H1 (cell line): Measurements from ENCODE around the gene PIEZO1. TPM values are rescaled to one million over a fixed set of nuclear protein-coding genes. Genes with fewer than 3 reads are reported as not detected.

Experiments
- CREB1 ChIP-seq: IDR thresholded peaks from 2 replicates; pipeline ENCODE4 v1.6.1; 2012; ENCODE audit warnings: inconsistent platforms
- HDAC2 ChIP-seq, 2 experiments: fragments of 300-600 bp in 1 of 2; sonication (generic) in 1 of 2; IDR thresholded peaks; 2 replicates each; pipeline ENCODE4 v1.6.1; 2011 to 2012; ENCODE audit warnings: low read depth in 2 of 2, low read length in 2 of 2, mild to moderate bottlenecking in 2 of 2, moderate library complexity in 2 of 2, borderline replicate concordance in 1 of 2, inconsistent platforms in 1 of 2
- JUND ChIP-seq: IDR thresholded peaks from 2 replicates; pipeline ENCODE4 v1.6.1; 2011; ENCODE audit warnings: mild to moderate bottlenecking, improper control_type of control experiment, low read length
- RAD21 ChIP-seq, 2 experiments: IDR thresholded peaks in 1 of 2; conservative IDR thresholded peaks in 1 of 2; 2 replicates each; pipeline ENCODE4 v1.6.1; 2011; ENCODE audit warnings: low read depth in 2 of 2, low read length in 2 of 2, improper control_type of control experiment in 1 of 2, inconsistent platforms in 1 of 2, mild to moderate bottlenecking in 1 of 2, moderate library complexity in 1 of 2
- RFX5 ChIP-seq: IDR thresholded peaks from 2 replicates; pipeline ENCODE4 v1.6.1; 2011; ENCODE audit warnings: low read depth, low read length, improper control_type of control experiment, borderline replicate concordance
- SAP30 ChIP-seq: fragments of 300-600 bp; sonication (generic); IDR thresholded peaks from 2 replicates; pipeline ENCODE4 v1.7.1; 2012; ENCODE audit warnings: low read length, moderate library complexity, mild to moderate bottlenecking, inconsistent platforms; ENCODE audit not compliant: insufficient read depth, insufficient replicate concordance
- TAF7 ChIP-seq: optimal IDR thresholded peaks from 2 replicates; pipeline ENCODE3; 2011; ENCODE audit warnings: low read depth, mild to moderate bottlenecking, inconsistent platforms, low read length, moderate library complexity, borderline replicate concordance
- YY1 ChIP-seq: IDR thresholded peaks from 2 replicates; pipeline ENCODE4 v1.6.1; 2011; ENCODE audit warnings: low read depth, mild to moderate bottlenecking, low read length
- polyA plus RNA-seq, 7 experiments: library from polyadenylated mRNA; depleted of rRNA in 3 of 7; stranded (reverse) in 5 of 7; unstranded in 2 of 7; fragments of >200 nt in 5 of 7; fragments of 200-250 nt in 2 of 7; gene quantifications; 1 replicate in 5 of 7; 2 replicates in 1 of 7; 4 replicates in 1 of 7; pipeline versions ENCODE4 v1.2.1 to v1.2.3, GENCODE V29; 2011 to 2013; ENCODE audit warnings: missing spikeins in 2 of 7, mixed read lengths in 2 of 7
- total RNA-seq: library from RNA; stranded (reverse); fragmentation: NEBNext Ultra II Directional; extraction: Animal tissue kit (Norgen Biotek cat#: 25700); gene quantifications from 2 replicates; pipeline ENCODE4 v1.2.1, GENCODE V29; 2021
- TF ChIP-seq, protein P1 (sequence below): fragments of 300-600 bp; sonication (generic); IDR thresholded peaks from 2 replicates; pipeline ENCODE4 v1.7.1; 2012; ENCODE audit warnings: low read length, moderate library complexity, mild to moderate bottlenecking, inconsistent platforms; ENCODE audit not compliant: insufficient replicate concordance

The PIEZO1 gene
- total and polyA plus RNA-seq, 2 of the 8 experiments (the other 6 are each of a cell fraction or from before 2014, with no cell fraction given) = 42.3 to 67.5 TPM

DNA sequence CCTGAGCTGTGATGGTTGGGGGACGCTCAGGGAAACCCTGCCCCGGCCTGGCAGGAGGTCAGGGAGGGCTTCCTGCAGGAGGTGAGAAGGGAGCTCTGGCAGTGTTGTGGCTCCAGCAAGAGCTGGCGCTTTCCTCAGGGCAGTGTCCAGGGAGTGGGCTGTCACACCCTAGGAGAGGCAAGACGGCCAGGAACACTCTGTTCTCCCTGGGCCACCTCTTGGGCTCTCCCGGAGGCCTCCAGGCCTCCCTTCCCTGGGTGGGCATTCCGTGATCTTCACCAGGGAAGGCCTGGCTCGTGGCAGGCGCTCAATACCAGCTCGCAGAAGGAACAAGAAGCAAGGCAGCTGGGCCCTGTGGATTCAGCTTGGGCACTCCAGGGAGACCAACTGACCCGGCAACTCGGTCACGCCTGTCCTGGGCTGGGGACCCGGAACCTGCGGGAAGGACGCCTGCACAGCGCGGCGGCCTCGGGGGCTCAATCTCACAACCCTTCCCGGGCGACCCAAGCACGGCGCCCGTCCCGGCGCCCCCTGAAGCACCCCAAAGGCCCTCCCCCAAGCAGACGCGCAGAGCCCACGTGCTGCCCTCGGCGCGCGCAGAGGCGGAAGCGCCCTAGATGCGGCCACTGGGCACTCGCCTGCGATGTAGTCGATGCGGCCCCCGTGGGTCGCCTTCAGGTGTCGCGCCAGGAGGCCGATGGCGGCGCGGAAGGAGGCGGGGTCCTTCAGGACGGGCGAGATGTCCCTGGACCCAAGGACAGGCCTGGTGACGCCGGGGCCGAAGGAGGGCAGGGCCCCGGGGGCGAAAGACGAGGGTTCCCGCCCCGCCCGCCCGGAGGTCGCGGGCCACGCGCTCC, 26.1 kb upstream of the PIEZO1 start (continued):
- TF ChIP-seq, protein P1, sequence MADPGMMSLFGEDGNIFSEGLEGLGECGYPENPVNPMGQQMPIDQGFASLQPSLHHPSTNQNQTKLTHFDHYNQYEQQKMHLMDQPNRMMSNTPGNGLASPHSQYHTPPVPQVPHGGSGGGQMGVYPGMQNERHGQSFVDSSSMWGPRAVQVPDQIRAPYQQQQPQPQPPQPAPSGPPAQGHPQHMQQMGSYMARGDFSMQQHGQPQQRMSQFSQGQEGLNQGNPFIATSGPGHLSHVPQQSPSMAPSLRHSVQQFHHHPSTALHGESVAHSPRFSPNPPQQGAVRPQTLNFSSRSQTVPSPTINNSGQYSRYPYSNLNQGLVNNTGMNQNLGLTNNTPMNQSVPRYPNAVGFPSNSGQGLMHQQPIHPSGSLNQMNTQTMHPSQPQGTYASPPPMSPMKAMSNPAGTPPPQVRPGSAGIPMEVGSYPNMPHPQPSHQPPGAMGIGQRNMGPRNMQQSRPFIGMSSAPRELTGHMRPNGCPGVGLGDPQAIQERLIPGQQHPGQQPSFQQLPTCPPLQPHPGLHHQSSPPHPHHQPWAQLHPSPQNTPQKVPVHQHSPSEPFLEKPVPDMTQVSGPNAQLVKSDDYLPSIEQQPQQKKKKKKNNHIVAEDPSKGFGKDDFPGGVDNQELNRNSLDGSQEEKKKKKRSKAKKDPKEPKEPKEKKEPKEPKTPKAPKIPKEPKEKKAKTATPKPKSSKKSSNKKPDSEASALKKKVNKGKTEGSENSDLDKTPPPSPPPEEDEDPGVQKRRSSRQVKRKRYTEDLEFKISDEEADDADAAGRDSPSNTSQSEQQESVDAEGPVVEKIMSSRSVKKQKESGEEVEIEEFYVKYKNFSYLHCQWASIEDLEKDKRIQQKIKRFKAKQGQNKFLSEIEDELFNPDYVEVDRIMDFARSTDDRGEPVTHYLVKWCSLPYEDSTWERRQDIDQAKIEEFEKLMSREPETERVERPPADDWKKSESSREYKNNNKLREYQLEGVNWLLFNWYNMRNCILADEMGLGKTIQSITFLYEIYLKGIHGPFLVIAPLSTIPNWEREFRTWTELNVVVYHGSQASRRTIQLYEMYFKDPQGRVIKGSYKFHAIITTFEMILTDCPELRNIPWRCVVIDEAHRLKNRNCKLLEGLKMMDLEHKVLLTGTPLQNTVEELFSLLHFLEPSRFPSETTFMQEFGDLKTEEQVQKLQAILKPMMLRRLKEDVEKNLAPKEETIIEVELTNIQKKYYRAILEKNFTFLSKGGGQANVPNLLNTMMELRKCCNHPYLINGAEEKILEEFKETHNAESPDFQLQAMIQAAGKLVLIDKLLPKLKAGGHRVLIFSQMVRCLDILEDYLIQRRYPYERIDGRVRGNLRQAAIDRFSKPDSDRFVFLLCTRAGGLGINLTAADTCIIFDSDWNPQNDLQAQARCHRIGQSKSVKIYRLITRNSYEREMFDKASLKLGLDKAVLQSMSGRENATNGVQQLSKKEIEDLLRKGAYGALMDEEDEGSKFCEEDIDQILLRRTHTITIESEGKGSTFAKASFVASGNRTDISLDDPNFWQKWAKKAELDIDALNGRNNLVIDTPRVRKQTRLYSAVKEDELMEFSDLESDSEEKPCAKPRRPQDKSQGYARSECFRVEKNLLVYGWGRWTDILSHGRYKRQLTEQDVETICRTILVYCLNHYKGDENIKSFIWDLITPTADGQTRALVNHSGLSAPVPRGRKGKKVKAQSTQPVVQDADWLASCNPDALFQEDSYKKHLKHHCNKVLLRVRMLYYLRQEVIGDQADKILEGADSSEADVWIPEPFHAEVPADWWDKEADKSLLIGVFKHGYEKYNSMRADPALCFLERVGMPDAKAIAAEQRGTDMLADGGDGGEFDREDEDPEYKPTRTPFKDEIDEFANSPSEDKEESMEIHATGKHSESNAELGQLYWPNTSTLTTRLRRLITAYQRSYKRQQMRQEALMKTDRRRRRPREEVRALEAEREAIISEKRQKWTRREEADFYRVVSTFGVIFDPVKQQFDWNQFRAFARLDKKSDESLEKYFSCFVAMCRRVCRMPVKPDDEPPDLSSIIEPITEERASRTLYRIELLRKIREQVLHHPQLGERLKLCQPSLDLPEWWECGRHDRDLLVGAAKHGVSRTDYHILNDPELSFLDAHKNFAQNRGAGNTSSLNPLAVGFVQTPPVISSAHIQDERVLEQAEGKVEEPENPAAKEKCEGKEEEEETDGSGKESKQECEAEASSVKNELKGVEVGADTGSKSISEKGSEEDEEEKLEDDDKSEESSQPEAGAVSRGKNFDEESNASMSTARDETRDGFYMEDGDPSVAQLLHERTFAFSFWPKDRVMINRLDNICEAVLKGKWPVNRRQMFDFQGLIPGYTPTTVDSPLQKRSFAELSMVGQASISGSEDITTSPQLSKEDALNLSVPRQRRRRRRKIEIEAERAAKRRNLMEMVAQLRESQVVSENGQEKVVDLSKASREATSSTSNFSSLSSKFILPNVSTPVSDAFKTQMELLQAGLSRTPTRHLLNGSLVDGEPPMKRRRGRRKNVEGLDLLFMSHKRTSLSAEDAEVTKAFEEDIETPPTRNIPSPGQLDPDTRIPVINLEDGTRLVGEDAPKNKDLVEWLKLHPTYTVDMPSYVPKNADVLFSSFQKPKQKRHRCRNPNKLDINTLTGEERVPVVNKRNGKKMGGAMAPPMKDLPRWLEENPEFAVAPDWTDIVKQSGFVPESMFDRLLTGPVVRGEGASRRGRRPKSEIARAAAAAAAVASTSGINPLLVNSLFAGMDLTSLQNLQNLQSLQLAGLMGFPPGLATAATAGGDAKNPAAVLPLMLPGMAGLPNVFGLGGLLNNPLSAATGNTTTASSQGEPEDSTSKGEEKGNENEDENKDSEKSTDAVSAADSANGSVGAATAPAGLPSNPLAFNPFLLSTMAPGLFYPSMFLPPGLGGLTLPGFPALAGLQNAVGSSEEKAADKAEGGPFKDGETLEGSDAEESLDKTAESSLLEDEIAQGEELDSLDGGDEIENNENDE = no peak
- TF ChIP-seq RFX5 (no peak), YY1 (no peak), TAF7 (peak; percentile 3), JUND (no peak), HDAC2 (IDR thresholded peaks at IDR 0.05; ENCODE audit: borderline replicate concordance in 1 of 2, low read depth in 2 of 2, low read length in 2 of 2) (no peak), RAD21 (IDR thresholded peaks at IDR 0.05 in 1 of 2, conservative IDR thresholded peaks at IDR 0.05 in 1 of 2; ENCODE audit: low read depth in 2 of 2, low read length in 2 of 2) (no peak), CREB1 (no peak), SAP30 (no peak)
